H9 (cell line): ENCODE results near the gene PPIP5K2. TPM values are rescaled to one million over a fixed set of nuclear protein-coding genes. Genes with fewer than 3 reads are reported as not detected.

Experiments used
- DNase-seq: peaks from one replicate; pipeline ENCODE4 v3.0.0-alpha.2; 2017
- H2AFZ ChIP-seq: one replicate; pipeline ENCODE4 v1.6.1; 2013; ENCODE audit warnings: mild to moderate bottlenecking, low read length, control low read depth, moderate library complexity
- H2AK5ac ChIP-seq: 2 replicates; pipeline ENCODE4 v1.6.1; 2013; ENCODE audit warnings: low read length, control low read depth, mixed read lengths; ENCODE audit not compliant: insufficient read length
- H2BK120ac ChIP-seq: one replicate; pipeline ENCODE4 v1.6.1; 2013; ENCODE audit warnings: low read depth, mild to moderate bottlenecking, low read length, control low read depth, inconsistent platforms; ENCODE audit not compliant: poor library complexity, severe bottlenecking
- H2BK12ac ChIP-seq: 2 replicates; pipeline ENCODE4 v1.6.1; 2013; ENCODE audit warnings: low read length, control low read depth, mixed read lengths, low read depth; ENCODE audit not compliant: insufficient read length
- H2BK15ac ChIP-seq: 2 replicates; pipeline ENCODE4 v1.6.1; 2013; ENCODE audit warnings: low read depth, low read length, control low read depth
- H2BK20ac ChIP-seq: one replicate; pipeline ENCODE4 v1.6.1; 2013; ENCODE audit warnings: low read depth, mild to moderate bottlenecking, low read length, control low read depth, inconsistent platforms; ENCODE audit not compliant: poor library complexity, severe bottlenecking
- H2BK5ac ChIP-seq: 2 replicates; pipeline ENCODE4 v1.6.1; 2013; ENCODE audit warnings: low read length, control low read depth, mixed read lengths; ENCODE audit not compliant: insufficient read length
- H3K14ac ChIP-seq: 2 replicates; pipeline ENCODE4 v1.6.1; 2013; ENCODE audit warnings: low read length, control low read depth; ENCODE audit not compliant: insufficient read depth
- H3K18ac ChIP-seq: 2 replicates; pipeline ENCODE4 v1.6.1; 2013; ENCODE audit warnings: low read depth, mild to moderate bottlenecking, mixed read lengths, low read length, control low read depth; ENCODE audit not compliant: insufficient read length
- H3K23ac ChIP-seq: 2 replicates; pipeline ENCODE4 v1.6.1; 2013; ENCODE audit warnings: low read length, control low read depth, mixed read lengths, low read depth; ENCODE audit not compliant: insufficient read length
- H3K23me2 ChIP-seq: 2 replicates; pipeline ENCODE4 v1.6.1; 2013; ENCODE audit warnings: low read depth, mild to moderate bottlenecking, mixed read lengths, low read length, control low read depth; ENCODE audit not compliant: insufficient read length, poor library complexity, severe bottlenecking
- H3K27ac ChIP-seq: 2 replicates; pipeline ENCODE4 v1.5.1; 2013; ENCODE audit warnings: low read length, control low read depth, mixed read lengths, low read depth; ENCODE audit not compliant: insufficient read length
- H3K27me3 ChIP-seq: 2 replicates; pipeline ENCODE4 v1.6.1; 2013; ENCODE audit warnings: low read length, control low read depth, inconsistent platforms; ENCODE audit not compliant: insufficient read depth
- H3K4ac ChIP-seq: 2 replicates; pipeline ENCODE4 v1.6.1; 2013; ENCODE audit warnings: low read depth, mild to moderate bottlenecking, control low read depth, inconsistent platforms, low read length, moderate library complexity
- H3K4me1 ChIP-seq: 2 replicates; pipeline ENCODE4 v1.6.1; 2013; ENCODE audit warnings: low read length, control low read depth, inconsistent platforms; ENCODE audit not compliant: insufficient read depth
- H3K4me2 ChIP-seq: 2 replicates; pipeline ENCODE4 v1.6.1; 2013; ENCODE audit warnings: low read length, control low read depth, mixed read lengths; ENCODE audit not compliant: insufficient read length, insufficient read depth
- H3K56ac ChIP-seq: 2 replicates; pipeline ENCODE4 v1.6.1; 2013; ENCODE audit warnings: low read depth, mild to moderate bottlenecking, mixed read lengths, low read length, control low read depth; ENCODE audit not compliant: insufficient read length
- H3K79me1 ChIP-seq: 2 replicates; pipeline ENCODE4 v1.6.1; 2013; ENCODE audit warnings: low read depth, mild to moderate bottlenecking, moderate library complexity, low read length, control low read depth, inconsistent platforms; ENCODE audit not compliant: insufficient read depth, poor library complexity, severe bottlenecking
- H3K79me2 ChIP-seq: 2 replicates; pipeline ENCODE4 v1.6.1; 2013; ENCODE audit warnings: low read length, control low read depth, inconsistent platforms; ENCODE audit not compliant: insufficient read depth
- H3K9ac ChIP-seq: 2 replicates; pipeline ENCODE4 v1.6.1; 2013; ENCODE audit warnings: low read length, control low read depth, mixed read lengths; ENCODE audit not compliant: insufficient read length; ENCODE audit errors: extremely low read depth
- H3K9me3 ChIP-seq: one replicate; pipeline ENCODE4 v1.6.1; 2013; ENCODE audit warnings: low read depth, low read length, inconsistent platforms; ENCODE audit not compliant: control insufficient read depth
- H3T11ph ChIP-seq: one replicate; pipeline ENCODE4 v1.6.1; 2013; ENCODE audit warnings: mild to moderate bottlenecking, low read length, control low read depth, inconsistent platforms
- H4K20me1 ChIP-seq: one replicate; pipeline ENCODE4 v1.6.1; 2013; ENCODE audit not compliant: control insufficient read depth, insufficient read length, insufficient read depth
- H4K5ac ChIP-seq: 2 replicates; pipeline ENCODE4 v1.6.1; 2013; ENCODE audit warnings: low read depth, mild to moderate bottlenecking, mixed read lengths, low read length, control low read depth; ENCODE audit not compliant: insufficient read length
- H4K8ac ChIP-seq: replicated peaks from 2 replicates; pipeline ENCODE4 v1.6.1; 2013; ENCODE audit warnings: low read length, control low read depth, mixed read lengths, low read depth; ENCODE audit not compliant: insufficient read length
- H4K91ac ChIP-seq: 2 replicates; pipeline ENCODE4 v1.6.1; 2013; ENCODE audit warnings: low read depth, mild to moderate bottlenecking, moderate library complexity, mixed read lengths, low read length, control low read depth; ENCODE audit not compliant: insufficient read length
- H3K27ac Mint-ChIP-seq, 3 experiments: 2 replicates in 2 of 3; 3 replicates in 1 of 3; pipeline ENCODE4 v1.8.0; 2020 to 2021; ENCODE audit warnings: mixed read lengths in 3 of 3, mild to moderate bottlenecking in 1 of 3, moderate library complexity in 1 of 3
- H3K27me3 Mint-ChIP-seq: 2 replicates; pipeline ENCODE4 v1.8.0; 2021; ENCODE audit warnings: low read depth, mild to moderate bottlenecking, moderate library complexity, mixed read lengths
- H3K36me3 Mint-ChIP-seq, 3 experiments: 2 replicates in 2 of 3; 3 replicates in 1 of 3; pipeline ENCODE4 v1.8.0; 2020 to 2021; ENCODE audit warnings: low read depth in 3 of 3, mixed read lengths in 3 of 3; ENCODE audit not compliant: insufficient read depth in 1 of 3
- H3K4me1 Mint-ChIP-seq, 2 experiments: 2 replicates each; pipeline ENCODE4 v1.8.0; 2020; ENCODE audit warnings: mixed read lengths in 2 of 2
- H3K4me3 Mint-ChIP-seq, 2 experiments: 2 replicates in 1 of 2; 3 replicates in 1 of 2; pipeline ENCODE4 v1.8.0; 2020 to 2021; ENCODE audit warnings: mild to moderate bottlenecking in 2 of 2, mixed read lengths in 2 of 2, moderate library complexity in 1 of 2
- H3K9me3 Mint-ChIP-seq, 2 experiments: 2 replicates in 1 of 2; 3 replicates in 1 of 2; pipeline ENCODE4 v1.8.0; 2020; ENCODE audit warnings: mild to moderate bottlenecking in 2 of 2, mixed read lengths in 2 of 2, moderate library complexity in 1 of 2
- CTCF ChIP-seq: fragments of 200-600 bp; sonication (generic); conservative IDR thresholded peaks from 3 replicates; pipeline ENCODE4 v1.8.0; 2021; ENCODE audit warnings: antibody characterized with exemption, mild to moderate bottlenecking
- WGBS: extraction: QIAGEN DNeasy Blood & Tissue Kit; methylation state at CpG from one replicate; pipeline ENCODE4 v1.1.7; 2013; ENCODE audit warnings: missing lambda C conversion rate, low lambda C conversion rate, mixed read lengths; ENCODE audit not compliant: insufficient read length; ENCODE audit errors: extremely low coverage; 5-methylcytosine and 5-hydroxymethylcytosine counted together
- total RNA-seq: library from RNA; stranded (reverse); gene quantifications from 2 replicates; pipeline ENCODE4 v1.2.1, GENCODE V29; 2021

Gene PPIP5K2
- total RNA-seq, 1 experiment from 2014 or later = 43.8 TPM

DNA sequence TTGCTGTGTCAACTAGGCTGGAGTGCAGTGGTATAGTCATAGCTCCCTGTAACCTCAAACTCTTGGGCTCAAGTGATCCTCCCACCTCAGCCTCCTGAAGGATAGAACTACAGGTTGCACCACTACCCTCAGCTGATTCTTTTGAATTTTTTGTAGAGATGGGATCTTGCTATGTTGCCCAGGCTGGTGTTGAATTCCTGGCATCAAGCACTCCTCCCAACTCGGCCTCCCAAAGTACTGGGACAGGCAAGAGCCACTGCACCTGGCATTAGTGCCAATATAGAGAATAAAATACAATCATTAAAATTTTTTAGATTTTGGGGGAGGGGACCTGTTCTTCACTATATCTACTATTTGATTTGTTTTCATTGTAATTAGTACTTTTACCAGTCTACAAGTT is 15.4 kb downstream of the PPIP5K2 start:
- Histone ChIP-seq H3K4ac (no peak overlapping the region), H2AK5ac (no peak overlapping the region), H3K79me2 (no peaks in the 10 kb centered on the region), H3K18ac (no peak overlapping the region), H3K9me3 (no peaks in the 10 kb centered on the region), H3K27me3 (no peaks in the 10 kb centered on the region), H3K4me1 (no peaks in the 10 kb centered on the region), H4K8ac (no peak overlapping the region), H2BK20ac (no peak overlapping the region), H3K23me2 (no peaks in the 10 kb centered on the region), H3K79me1 (no peaks in the 10 kb centered on the region), H2AFZ (no peak overlapping the region), H3K23ac (no peak overlapping the region), H4K20me1 (no peaks in the 10 kb centered on the region), H2BK15ac (no peak overlapping the region), H2BK5ac (no peak overlapping the region), H2BK120ac (no peak overlapping the region), H3T11ph (no peak overlapping the region), H3K27ac (no peak overlapping the region), H4K5ac (no peak overlapping the region), H2BK12ac (no peak overlapping the region), H3K56ac (no peak overlapping the region), H3K4me2 (no peak overlapping the region), H3K14ac (no peak overlapping the region), H4K91ac (no peak overlapping the region), H3K9ac (no peak overlapping the region)
- DNase-seq = no peak
- Mint-ChIP-seq H3K4me3 (no peak overlapping the region), H3K27me3 (no peaks in the 10 kb centered on the region), H3K9me3 (no peaks in the 10 kb centered on the region), H3K27ac (no peak overlapping the region), H3K4me1 (no peaks in the 10 kb centered on the region), H3K36me3 (peaks cover 8 to 19% (median 9%) of the 10 kb centered on the region in 3 experiments)
- TF ChIP-seq CTCF = no peak
- WGBS = no CpG with 5 or more reads among the region's 1 CpG
